Stimulated activated CD8-positive, alpha-beta memory T cell treated with anti-CD3 and anti-CD28 coated beads, Interleukin-15, amount 100 ng/mL, for 24 hours (primary cell): ENCODE results near the gene ROR2.

ENCODE experiments used
- DNase-seq: peaks from one replicate; pipeline ENCODE4 v3.0.0-alpha.2; 2020; ENCODE audit warnings: low read depth

ROR2 gene

DNA sequence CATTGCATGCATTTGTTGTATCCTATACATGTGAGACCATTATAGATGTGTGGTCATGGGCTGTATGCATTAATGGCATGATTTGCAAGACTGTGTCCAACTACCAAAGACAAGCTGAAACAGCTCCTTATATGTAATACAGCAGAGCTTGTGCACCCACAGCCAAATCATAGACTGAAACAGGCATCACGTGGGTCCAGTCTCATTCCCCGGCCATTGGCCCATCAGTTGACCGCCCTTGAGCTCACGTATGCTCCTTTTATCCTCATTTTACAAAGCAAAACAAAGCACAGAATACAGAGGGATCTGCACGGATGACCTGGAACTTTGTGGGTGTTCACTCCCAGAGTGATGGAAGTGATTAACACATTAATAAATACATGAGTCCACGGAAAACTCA is 109.1 kb downstream of the ROR2 start:
- no peak for DNase-seq

DNA sequence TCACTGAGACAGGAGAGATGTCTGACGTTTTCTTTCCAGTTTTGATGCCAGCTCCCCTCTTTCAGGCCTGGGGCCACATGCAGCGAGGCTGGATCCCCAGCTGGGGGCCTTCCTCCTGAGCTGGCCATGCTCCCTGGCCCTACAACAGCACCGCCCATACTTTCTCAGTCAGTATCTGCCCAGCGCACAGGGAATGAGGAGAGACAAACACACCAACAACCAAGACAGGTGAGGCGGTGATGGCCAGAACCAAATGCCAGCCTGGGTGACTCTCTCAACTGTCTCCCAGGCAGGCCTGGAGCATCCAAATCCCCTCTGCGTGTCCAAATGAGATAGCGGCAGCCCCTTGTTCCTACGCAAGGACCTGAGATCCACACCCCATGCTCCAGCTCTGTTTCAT is 109.6 kb downstream of the ROR2 start:
- DNase-seq: no peak

DNA sequence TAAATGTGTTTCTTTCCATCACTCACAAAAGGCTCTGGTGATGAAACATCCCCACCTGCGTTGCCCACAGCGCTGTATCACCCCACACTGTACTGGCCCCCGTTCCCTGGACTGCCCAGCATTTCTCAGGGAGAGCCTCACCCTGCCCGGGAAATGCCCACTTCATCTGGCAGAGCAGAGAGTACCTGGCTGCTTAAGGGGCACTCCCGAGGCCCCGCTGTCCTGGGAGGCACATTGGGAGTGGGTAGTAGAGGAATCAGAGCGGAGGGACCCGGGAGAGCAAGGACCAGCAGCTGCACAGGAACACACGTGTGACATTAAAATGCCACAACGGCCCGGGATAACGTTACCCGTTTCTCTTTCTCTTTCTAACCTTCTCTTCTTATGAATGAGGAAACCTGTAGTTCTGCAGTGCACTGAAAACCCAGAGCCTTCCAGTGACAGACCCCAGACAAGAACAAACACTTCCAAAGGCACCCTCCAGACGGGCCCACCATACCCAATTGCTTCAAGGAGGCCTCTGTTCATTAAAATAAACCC is 110.0 kb downstream of the ROR2 start:
- DNase-seq: no peak

DNA sequence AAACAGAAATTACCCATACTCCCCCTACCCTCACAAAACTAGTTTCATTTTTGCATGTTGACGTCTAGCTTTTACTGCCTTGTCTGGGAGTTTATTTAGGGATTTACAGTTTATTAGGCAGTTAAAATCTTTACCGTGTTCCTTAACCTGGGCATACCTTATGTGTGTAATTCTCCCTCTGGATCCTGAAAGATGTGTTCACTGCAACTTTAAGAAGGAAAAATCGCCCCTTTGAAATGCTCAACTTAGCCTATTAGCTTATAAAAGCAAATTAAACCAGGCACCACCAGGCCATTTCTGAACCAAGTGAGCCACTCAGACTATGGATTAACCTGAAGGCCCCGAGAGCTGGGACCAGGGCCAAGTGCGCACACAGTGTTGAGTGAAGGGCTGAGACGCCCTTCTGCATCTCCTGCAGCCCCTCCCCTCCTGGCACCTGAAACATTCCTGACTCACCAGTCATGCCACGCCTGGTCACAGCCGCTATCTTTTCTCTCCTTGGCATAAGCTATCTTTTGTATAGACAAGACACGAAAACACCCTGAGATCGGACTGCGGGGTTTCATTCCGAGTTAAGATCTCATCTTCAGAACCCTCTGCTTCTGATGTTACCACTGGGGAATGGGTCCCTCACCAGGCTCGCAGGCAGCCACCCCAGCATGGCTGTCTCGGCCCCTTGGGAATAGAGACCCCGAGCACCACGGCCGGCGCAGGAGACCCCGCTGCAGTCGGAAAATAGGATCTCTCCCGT is 111.9 kb downstream of the ROR2 start:
- DNase-seq: no peak

DNA sequence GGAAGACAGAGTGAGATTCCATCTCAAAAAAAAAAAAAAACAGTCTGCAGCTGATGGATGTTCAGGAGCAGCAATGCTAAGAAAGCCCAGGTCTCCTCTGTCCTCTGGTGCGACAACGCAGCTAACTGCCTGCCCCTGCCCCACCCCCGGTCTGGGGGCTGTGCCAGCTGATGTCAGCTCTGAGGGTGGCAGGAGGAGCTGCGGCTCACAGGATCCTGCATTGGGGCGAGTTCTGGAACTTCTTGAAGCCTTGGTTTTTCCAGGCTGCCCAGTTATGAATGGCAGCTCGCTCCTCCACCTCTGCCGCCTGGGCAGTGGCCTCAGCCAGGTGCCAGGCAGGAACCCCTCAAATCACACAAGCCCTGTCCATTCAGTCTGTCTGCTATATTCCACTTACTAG is 113.5 kb downstream of the ROR2 start:
- DNase-seq: no peak

DNA sequence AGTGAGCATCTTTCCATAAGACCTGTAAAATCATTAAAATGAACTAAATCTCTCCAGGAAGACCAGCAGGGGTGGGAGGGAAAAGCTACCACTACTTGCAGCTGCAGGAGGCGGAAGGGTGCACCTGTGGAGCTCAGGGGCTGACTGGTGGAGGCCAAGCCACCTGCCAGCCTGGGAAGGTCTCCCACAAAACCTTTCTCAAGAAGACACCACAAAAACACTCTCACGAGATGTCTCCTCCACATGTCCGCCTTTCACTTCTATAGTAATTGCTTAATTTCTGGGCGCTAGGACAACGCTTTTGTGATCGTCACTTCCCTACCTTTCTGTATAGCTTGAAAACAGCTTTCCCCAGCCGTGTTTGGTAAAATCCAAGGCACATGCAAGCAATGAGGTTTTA is 114.4 kb downstream of the ROR2 start:
- no peak for DNase-seq

DNA sequence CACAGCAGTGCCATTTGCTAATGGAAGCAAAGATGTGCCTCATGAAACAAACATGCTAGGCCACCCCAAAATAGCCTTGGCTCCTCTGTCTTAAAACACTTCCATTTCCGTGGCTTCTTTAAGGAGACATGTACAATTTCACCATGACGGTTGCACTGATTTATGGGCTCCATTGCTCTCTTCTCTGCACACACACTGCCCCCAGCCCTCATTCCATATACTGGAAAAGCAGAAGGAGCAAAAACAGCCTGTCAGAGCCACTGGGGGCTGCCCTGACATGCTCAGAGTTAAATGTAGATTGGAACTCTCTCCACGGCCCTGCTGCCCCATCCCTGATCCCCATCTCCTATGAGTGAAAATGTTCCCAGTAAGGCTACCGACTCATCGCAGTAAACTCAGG is 114.8 kb downstream of the ROR2 start:
- no peak for DNase-seq

DNA sequence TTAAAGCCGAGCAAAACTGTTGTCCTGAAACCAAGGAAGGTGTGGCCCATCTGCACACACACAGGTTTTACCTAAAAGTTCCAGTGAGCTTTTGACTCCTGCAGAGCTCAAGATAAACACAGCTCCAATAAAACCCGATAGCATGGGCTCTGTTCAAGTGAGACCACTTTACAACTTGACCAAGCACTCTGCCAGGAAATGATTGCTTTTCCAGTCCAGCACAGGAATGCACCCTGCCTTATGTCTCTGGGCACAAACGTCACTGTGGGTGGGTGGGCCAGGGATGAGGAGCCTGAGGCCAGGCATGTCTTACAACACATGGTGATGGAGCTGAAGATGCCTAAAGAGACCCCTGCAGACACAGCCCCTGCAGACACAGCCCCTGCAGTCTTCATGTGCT is 115.3 kb downstream of the ROR2 start:
- DNase-seq: no peak

DNA sequence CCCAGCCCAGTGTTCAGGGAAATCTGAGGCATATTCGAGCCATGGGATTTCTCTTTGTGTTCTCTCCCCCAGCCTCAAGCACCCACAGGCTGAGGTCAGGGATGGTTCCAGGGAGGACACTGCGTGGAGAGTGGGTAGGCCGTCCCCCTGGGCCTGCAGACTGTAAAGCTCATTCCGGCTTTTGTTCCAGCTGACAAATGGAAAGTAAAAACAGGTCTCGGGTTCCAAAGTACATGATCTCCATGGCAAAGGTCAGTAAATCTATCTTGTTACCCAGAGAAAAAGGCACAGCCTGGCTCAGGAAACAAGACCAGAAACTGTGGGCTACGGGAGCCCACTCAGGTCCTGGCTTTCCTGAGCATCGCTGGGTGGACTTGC is 116.2 kb downstream of the ROR2 start:
- DNase-seq: no peak

DNA sequence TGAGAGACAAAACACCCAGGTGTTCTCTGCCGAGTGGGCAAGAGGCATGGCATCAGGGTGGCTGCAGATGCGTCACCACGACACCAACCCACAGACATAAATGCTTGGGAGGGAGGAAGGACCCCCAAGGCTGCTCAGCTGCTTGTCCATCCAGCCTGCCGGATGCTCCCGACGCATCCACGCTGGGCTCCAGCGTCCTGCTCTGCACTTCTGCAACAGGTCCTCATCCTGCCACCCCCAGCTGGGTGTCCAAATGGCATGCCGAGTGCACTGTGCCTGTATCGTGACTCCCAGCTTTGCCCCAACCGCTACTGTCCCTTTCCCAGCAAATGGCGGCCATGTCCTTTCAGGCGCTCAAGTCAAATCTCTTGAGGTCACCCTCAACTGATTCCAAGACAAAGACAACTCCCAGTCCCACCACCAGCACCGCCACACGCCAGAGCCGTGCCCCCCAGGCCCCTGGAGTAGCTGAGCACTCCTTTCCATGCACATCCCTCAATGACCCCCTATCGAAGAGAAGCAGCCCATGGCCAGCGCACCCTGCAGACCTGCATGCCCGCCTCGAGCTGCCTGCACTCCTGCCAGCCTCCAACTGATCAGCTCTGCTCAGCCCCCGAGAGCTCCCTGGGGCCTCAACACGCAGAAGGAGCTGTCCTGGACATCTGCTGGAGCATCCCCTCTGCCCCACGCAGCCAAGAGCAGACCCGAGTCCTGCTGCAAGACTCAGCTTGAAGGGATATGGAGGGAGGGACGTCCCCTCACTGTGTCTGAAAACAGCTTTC is 116.7 kb downstream of the ROR2 start:
- no peak for DNase-seq

DNA sequence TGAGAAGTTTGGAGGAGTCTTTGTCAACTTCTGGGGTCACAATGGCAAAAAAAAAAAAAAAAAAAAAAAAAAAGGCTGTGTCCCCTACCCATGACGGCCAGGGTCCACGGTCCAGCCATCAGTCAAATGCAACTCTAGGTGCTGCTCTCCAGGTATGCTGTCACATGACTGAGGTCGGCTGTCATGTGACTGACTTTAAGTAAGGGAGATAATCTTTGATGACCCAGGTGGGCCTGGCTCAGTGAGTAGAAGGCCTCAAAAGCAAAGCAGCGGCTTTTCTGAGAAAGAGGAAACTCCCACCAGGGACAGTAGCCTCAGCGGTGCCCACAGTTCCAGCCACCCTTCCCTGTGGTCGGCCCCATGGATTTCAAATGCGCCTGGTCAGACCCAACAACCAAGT is 117.7 kb downstream of the ROR2 start:
- DNase-seq: no peak

DNA sequence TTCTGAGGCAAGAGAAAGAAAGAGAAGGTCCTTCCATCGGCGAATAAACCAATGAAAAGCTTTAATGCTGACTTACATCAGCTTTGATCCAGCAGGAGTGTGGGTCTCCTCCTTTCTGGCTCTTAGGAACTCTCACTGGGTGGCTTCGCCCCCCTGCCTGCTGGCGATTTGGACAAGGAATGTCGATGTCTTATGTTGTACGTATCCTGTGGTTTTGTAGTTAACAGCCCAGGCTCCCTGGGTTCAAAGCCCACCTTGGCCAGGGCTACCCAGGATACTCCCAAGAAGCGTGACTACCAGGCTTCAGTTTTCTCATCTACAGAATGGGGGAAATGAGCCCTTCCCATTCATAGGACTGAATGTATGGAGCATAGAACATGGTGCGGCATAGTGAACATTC is 124.2 kb downstream of the ROR2 start:
- DNase-seq: no peak

DNA sequence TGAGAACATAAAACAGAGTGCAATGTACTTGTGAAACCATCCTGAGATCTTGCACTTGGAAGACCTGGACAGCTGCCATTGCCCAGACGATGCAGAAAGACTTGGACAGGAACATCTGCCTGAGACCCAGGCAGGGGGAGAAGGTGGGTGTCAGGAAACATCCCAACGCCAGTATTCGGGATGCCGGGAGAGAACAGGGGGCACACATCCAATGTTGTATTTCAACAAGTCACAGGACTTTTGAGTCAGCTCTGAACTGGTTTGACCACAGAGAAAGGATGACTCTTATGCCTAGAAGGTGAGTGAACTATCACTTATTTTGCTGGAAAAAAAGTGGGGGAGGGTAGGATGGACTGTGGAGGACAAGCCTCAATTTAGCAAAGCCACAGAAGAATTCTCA is 124.6 kb downstream of the ROR2 start:
- DNase-seq: no peak

DNA sequence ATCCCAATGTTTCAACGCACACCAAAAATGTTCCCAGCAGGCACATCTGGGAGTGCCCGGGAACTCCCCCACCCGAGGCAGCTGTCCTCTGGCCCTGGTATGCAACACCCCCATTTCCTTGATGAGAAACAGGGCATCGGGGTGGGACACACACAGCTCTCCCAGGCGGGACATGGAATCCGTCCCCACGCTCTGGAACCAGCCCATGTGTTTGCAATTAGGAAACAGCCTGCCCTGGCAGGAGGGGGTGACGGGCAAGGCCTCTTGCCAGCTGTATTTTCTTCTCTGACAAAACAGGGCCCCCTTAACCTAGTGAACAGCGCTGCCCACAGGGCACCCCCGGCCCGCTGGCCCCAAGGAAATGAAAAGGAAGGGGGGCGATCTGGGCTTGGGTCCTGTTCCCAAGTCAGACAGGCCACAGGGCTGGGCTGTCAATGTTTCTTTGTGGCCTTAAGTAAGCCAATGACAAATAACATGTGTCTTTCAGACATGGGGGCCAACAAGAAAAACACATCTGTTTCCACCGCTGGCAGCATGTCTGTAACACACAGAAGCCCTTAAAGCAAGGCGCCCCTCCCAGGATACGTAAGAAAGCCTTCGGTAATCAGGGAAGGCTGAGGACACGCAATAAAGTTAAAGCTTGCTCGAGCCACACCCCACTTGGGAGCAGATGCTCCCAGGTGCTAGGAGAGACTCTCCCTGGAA is 125.3 kb downstream of the ROR2 start:
- DNase-seq: no peak

DNA sequence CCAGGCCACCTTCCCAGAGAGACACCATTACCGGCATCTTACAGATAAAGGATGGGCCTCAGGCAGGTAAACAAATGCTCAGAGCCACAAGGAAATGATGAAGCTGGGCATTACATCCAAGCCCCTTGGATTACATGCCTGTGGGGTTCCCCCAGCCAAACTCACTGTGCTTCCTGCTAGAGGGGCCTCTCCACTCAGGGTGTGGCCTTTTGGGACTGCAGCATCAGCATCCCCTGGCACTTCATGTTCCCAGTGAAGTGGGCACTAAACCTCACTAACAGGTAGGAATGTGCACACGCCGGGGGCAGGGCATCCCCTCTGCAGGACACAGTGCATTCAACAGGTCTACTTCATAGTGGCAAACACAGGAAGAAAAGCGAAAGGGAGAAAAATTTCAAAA is 125.9 kb downstream of the ROR2 start:
- DNase-seq: no peak

DNA sequence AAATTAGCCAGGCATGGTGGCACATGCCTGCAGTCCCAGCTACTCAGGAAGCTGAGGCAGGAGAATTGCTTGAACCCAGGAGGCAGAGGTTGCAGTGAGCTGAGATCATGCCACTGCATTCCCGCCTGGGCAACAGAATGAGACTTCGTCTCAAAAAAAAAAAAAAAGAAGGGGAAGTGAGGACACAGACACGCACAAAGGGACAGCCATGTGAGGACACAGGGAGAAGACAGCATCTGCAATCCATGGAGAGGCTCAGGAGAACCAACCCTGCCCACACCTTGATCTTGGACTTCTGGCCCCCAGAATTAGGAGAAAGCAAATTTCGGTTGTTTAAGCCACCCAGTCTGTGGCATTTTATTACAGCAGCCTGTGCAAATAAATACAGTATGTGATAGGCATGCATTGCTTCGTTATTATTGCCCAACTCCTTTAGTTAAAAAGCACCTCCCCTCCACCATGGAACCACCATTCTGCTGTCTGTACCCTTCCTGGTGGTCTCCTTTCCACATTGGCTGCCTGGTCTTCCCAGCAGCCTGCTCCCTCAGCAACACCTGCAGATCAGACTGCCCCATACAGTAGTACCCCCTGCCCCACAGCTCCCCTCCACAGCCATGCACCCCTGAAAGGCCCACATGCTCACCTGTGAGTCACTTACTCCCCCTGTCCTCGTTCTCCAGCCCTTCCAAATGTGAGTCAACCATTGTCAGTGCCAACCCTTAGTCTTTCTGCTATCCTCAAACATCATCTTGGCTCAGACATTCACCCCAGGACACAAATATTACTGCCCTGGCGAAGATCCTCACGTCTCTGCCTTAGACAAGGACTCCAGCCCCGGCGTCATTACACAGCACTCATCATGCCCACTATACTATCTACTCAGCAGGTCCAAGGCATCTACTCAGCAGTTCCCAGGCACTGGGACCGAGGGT is 128.8 kb downstream of the ROR2 start:
- no peak for DNase-seq

DNA sequence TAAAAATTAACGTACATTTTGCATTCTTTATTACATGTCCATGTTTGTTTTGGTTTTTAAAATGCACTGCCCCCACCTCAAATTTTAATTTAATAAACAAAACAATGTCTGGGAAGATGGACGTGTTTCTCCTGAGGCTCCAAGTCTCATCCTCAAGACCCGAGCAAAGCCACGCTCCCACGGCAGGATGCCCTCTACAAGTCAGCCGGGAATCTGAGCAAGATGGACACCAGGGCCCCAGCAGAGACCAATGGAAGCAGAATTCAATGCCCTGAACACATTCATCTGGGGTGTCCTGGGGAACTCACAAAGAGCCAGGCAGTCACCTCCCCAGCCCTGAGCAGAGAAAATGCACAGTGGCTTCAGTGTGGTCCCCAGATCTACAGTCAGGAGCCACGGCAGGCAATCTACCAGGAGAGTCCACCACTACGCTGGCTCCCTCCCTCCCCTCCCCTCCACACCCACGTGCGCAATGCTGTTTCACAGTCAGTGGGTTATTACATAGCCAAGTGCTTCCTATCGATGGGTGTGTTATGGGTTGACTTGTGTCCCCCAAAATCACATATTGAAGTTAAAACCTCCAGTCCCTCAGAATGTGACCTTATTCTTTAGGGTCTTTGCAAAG is 129.8 kb downstream of the ROR2 start:
- no peak for DNase-seq

DNA sequence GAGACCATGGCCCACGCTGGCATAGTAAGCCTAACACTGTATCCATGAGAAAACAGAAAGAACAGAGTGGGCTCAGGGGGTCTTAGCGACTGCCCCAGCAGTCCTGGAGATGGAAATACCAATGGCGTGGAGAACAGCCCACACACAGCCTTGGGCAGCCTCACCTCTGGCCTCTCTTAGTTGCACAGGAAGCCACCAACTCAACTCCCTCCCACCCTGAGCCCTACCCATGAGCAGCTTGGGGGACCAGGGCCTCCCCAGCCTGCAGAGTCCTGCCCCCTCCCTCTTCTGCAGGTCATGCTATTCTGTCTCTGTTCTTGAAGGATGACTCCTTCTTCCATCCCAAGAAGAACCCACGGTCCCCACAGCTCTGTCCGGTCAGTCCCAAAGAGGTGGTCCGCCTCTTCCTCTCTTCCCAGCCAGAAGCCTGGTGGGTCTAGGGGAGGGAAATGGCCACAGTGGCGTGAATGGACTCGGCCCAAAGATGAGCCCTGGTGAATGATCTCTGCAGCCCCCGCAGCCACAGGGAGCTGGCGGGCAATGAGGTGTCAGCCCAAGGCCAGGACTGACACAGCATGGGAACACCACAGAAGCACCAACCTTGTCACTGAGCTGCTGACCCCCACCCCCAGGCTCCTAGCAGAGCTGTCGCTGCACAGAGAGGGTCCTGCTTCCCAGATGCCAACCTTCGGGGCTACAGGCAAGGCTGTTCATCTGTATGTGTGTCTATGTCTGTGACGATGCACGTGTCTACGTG is 131.2 kb downstream of the ROR2 start:
- DNase-seq: no peak

DNA sequence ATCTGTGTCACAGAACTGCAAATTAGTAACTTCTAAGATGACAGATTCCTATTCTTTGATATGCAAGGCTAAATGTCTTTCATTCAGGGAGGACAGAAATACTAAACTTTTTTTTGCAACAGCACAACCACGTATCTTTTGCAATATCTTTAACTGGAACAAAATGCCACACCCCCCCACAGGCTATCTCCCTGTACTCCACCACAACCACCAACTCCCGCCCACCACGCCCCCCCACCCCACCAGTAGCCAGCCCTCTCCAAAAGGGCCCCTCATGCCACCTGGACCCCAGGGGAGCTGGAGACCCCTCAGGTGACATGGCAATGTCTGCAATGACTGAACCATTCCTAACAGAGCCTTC is 131.8 kb downstream of the ROR2 start:
- no peak for DNase-seq

DNA sequence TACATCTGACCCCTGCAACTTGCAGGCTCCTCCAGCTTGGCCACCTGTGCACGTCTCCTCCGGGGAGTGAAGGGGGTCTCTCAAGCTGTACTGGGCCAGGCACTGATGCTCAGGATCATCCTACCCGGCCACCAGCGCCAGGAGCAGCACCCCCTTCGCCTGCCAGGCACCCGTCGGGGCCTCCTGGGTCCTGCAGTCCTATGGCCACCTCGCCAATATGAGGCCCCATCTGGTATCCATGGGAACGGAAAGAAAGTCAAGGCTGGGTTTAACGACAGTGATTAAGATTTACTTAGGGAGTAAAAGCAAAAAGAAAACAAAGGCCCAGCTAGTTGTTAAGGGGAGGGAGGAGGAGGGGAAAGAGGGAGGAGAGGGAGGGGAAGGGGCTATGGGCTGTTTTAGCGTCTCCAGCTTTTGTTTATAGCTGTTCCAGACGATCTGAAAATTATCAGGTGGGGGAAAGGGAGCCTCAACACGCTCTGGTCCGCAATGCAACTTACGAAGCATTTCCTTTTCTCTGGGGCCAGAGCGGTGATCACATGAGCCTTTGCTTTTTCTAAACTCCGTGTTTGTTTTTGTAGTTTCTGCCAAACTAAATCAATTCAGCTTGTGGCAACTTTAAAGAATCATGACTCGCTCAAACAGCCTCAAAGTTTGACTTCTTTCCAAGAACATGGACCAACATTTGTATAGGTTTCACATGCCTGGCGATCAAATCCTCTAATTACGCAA is 132.4 kb downstream of the ROR2 start:
- DNase-seq: no peak
